SU-DHL-6 (cell line): ENCODE data around the gene ALS2CL.

Experiments used
- H2AFZ ChIP-seq: fragments of 200-600 bp; sonication (generic); 2 replicates; pipeline ENCODE4 v1.6.1; 2014; ENCODE audit warnings: low read depth, mild to moderate bottlenecking, moderate library complexity, mixed read lengths, antibody characterized with exemption, low read length; ENCODE audit not compliant: severe bottlenecking
- H3F3A ChIP-seq: fragments of 200-600 bp; shearing (Covaris generic); 2 replicates; pipeline ENCODE4 v1.6.0; 2016; ENCODE audit warnings: antibody characterized with exemption, mild to moderate bottlenecking; ENCODE audit not compliant: insufficient read depth
- H3K27ac ChIP-seq: fragments of 200-600 bp; sonication (generic); 2 replicates; pipeline ENCODE4 v1.5.1; 2016; ENCODE audit warnings: low read depth, mild to moderate bottlenecking, low read length, moderate library complexity, mixed read lengths
- H3K27me3 ChIP-seq: fragments of 200-600 bp; sonication (generic), shearing (Covaris generic); 2 replicates; pipeline ENCODE4 v1.6.0; 2014; ENCODE audit warnings: mild to moderate bottlenecking, low read length
- H3K36me3 ChIP-seq: fragments of 200-600 bp; sonication (generic); 2 replicates; pipeline ENCODE4 v1.6.1; 2014; ENCODE audit warnings: mild to moderate bottlenecking, low read length, mixed read lengths
- H3K4me2 ChIP-seq: fragments of 300-600, 200-600 bp; shearing (Covaris generic), sonication (generic); 2 replicates; pipeline ENCODE4 v1.6.0; 2014; ENCODE audit warnings: low read length, low read depth, mild to moderate bottlenecking; ENCODE audit not compliant: poor library complexity, severe bottlenecking
- H3K4me3 ChIP-seq: fragments of 200-600 bp; sonication (generic); 2 replicates; pipeline ENCODE4 v1.5.1; 2014; ENCODE audit warnings: antibody characterized with exemption, low read length, mild to moderate bottlenecking, mixed read lengths; ENCODE audit not compliant: insufficient read depth, poor library complexity, severe bottlenecking
- H3K79me2 ChIP-seq: fragments of 200-600 bp; sonication (generic); 2 replicates; pipeline ENCODE4 v1.6.1; 2014; ENCODE audit warnings: mild to moderate bottlenecking, low read length, moderate library complexity; ENCODE audit not compliant: insufficient read depth
- H3K9ac ChIP-seq: fragments of 200-600 bp; sonication (generic); 2 replicates; pipeline ENCODE4 v1.7.0; 2014; ENCODE audit warnings: mild to moderate bottlenecking, low read length
- H3K9me2 ChIP-seq: fragments of 200-600 bp; sonication (generic); replicated peaks from 2 replicates; pipeline ENCODE4 v1.6.1; 2014; ENCODE audit warnings: low read length; ENCODE audit not compliant: insufficient read depth
- H3K9me3 ChIP-seq: fragments of 200-600 bp; sonication (generic); 2 replicates; pipeline ENCODE4 v1.6.1; 2014; ENCODE audit warnings: low read length, mixed read lengths; ENCODE audit not compliant: insufficient read depth
- H4K20me1 ChIP-seq: fragments of 200-600 bp; sonication (generic); 2 replicates; pipeline ENCODE4 v1.6.1; 2014; ENCODE audit warnings: low read depth, mild to moderate bottlenecking, antibody characterized with exemption, low read length, moderate library complexity, mixed read lengths
- EZH2phosphoT487 ChIP-seq: fragments of 200-600 bp; sonication (generic), shearing (Covaris generic); conservative IDR thresholded peaks from 2 replicates; pipeline ENCODE4 v1.6.1; 2018; ENCODE audit warnings: mild to moderate bottlenecking, antibody characterized with exemption, low read length, moderate library complexity, mixed read lengths
- TF ChIP-seq, protein P1 (sequence below): fragments of 200-600 bp; sonication (generic); IDR thresholded peaks from one replicate; pipeline ENCODE4 v1.5.1; 2017; ENCODE audit warnings: antibody characterized with exemption, mild to moderate bottlenecking, low read length, moderate library complexity; ENCODE audit not compliant: insufficient read depth, poor library complexity, severe bottlenecking

Gene ALS2CL

DNA sequence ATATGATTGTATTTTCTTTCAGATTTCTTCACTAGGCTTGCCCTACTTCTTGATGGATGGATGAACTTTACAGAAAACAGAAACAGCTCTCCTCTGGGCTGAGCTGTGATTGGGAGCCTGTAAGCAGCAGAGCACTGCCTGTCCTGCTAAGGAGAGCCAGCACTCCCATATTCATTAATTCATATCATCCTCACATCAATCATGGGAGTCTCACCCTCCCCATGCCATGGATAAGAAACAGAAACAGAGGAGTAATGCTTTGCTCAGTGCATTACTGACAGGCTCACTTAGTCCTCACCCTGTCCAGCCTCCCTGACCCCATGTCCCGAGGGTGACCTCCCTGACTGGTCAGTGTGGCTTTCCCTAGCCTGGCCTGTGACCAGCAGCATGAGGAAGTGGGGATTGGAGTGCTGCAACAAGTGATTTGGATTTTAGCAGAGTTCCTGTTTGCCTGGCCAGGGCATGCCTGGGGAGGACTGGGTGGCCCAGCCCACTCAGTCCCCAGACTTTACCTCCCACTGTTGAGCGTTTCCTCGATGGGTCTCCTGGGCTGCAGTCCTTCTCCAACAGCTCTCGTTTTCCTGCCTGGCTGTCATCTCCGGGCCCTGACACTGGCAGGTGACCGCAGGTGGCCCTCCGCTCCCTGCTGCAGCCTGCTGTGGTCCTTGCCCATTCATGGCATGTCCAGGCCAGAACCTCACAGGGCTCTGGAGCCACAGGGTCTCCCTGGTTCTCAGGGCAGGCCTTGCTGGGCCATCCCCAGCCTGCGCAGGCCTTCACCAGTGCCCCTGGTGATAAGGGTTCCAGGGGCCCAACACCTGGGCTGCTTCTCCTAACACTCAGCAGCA, 6.4 kb upstream of the ALS2CL start:
- Histone ChIP-seq H2AFZ (no peak overlapping the region), H3K9ac (no peak overlapping the region), H3K27me3 (no peaks in the 10 kb centered on the region), H3K27ac (no peak overlapping the region), H4K20me1 (no peaks in the 10 kb centered on the region), H3K9me3 (no peaks in the 10 kb centered on the region), H3K4me2 (no peak overlapping the region), H3K79me2 (no peaks in the 10 kb centered on the region), H3K4me3 (no peak overlapping the region), H3K9me2 (no peaks in the 10 kb centered on the region), H3K36me3 (no peaks in the 10 kb centered on the region), H3F3A (no peaks in the 10 kb centered on the region)
- no peak for TF ChIP-seq EZH2phosphoT487
- TF ChIP-seq, protein P1, sequence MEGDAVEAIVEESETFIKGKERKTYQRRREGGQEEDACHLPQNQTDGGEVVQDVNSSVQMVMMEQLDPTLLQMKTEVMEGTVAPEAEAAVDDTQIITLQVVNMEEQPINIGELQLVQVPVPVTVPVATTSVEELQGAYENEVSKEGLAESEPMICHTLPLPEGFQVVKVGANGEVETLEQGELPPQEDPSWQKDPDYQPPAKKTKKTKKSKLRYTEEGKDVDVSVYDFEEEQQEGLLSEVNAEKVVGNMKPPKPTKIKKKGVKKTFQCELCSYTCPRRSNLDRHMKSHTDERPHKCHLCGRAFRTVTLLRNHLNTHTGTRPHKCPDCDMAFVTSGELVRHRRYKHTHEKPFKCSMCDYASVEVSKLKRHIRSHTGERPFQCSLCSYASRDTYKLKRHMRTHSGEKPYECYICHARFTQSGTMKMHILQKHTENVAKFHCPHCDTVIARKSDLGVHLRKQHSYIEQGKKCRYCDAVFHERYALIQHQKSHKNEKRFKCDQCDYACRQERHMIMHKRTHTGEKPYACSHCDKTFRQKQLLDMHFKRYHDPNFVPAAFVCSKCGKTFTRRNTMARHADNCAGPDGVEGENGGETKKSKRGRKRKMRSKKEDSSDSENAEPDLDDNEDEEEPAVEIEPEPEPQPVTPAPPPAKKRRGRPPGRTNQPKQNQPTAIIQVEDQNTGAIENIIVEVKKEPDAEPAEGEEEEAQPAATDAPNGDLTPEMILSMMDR: no peak

DNA sequence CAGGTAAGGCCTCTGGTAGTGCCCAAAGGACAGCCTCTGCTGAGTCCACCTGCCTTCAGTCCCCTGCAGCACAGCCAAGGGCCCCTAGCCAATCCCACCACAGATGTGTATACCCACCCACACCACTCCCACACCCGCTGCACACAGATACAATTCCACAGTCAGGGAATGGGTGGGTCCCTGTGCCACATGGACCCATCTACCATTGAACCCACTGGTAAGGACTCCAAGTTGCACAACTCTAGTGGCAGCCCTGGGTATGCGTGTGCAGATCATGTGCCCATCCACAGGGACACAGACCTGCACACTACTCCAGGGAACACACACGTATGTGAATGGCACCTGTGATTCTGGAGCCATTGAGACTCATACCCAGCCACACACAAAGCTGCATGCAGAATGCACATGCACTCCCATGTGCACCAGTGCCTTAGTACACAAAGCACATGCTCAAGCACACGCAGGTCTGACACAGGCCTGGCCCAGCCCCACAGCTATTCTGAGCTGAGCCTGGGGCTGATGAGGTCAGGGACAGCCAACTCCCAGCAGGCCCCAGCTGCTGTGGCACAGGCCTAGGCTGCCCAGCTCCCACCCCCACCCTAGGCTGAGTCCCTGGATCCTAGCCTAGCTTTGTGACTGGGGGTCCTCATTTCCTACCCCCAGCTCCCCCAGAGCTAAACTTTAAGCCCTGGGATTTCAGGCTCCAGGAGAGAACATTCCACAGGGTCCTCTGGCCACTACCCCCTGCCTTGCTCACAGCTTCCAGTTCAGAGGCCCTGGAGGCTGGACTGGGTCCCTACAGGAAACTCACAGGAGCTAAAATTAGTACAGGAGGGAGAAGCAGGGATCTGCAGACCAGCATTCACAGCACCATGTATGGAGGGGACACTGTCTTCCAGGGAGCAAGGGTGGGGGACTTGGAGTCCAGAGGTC, 2.7 kb upstream of the ALS2CL start:
- Histone ChIP-seq H3F3A (no peaks in the 10 kb centered on the region), H3K9me3 (no peaks in the 10 kb centered on the region), H3K9me2 (no peaks in the 10 kb centered on the region), H2AFZ (no peak overlapping the region), H3K27me3 (no peaks in the 10 kb centered on the region), H3K36me3 (no peaks in the 10 kb centered on the region), H4K20me1 (no peaks in the 10 kb centered on the region), H3K9ac (no peak overlapping the region), H3K4me3 (no peak overlapping the region), H3K79me2 (no peaks in the 10 kb centered on the region), H3K4me2 (no peak overlapping the region), H3K27ac (no peak overlapping the region)
- TF ChIP-seq, protein P1: no peak
- no peak for TF ChIP-seq EZH2phosphoT487

DNA sequence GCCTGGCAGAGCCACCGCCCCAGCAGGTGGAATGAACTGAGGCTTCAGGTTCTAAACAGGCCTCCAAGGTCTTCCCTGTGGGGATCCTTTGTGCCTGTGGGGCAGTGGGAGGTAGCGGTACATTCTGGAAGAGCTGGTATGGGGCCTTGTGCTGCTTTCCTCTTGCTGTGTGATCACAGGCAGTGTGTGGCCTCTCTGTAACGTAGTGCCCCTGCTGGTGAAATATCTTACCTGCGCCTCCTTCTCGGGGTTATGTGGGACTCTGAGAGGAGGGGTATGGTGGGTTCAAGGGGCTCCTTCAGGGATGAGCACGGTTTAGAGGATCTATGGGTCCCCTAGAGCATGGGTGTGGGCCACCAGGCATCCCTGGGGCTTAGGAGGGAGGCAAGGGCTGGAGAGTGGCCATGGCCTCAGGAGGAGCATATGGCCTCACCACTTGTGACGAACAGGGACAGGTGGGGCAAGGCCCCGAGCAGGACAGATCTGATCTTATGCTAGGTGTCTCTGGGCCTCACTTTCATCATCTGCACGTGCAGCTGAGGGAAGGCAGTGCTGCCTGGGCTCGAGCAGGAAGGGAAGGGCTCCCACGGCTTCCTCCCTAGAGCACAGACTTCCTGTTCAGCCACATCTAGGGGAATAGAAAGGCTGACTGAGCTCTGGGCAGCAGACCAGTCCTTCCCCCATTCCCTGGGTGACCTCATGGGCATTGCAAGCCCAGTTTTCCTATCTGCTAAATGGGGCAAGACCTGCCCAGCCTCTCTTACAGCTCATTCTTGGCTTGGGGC, 1.9 kb upstream of the ALS2CL start:
- no peak overlapping the region for H2AFZ ChIP-seq
- H3K27ac ChIP-seq: no peak overlapping the region
- H3K4me3 ChIP-seq: no peak overlapping the region
- no peak overlapping the region for H3K9ac ChIP-seq
- H4K20me1 ChIP-seq: no peaks in the 10 kb centered on the region
- H3K9me3 ChIP-seq: no peaks in the 10 kb centered on the region
- no peaks in the 10 kb centered on the region for H3K27me3 ChIP-seq
- H3F3A ChIP-seq: no peaks in the 10 kb centered on the region
- H3K36me3 ChIP-seq: no peaks in the 10 kb centered on the region
- TF ChIP-seq, protein P1: peak; percentile 45
- TF ChIP-seq EZH2phosphoT487: no peak
- no peaks in the 10 kb centered on the region for H3K9me2 ChIP-seq
- H3K4me2 ChIP-seq: no peak overlapping the region
- no peaks in the 10 kb centered on the region for H3K79me2 ChIP-seq
